22Rv1 (cell line): ENCODE results near the gene TSPY2.
"Not testable (repeated sequence)": the region's sequence is repeated elsewhere in the genome, so short reads cannot be mapped to it uniquely, and the experiment has no call there.

ENCODE experiments used
- ZFX ChIP-seq: fragments of 450-650 bp; IDR thresholded peaks from 2 replicates; pipeline ENCODE4 v1.6.1; 2017; ENCODE audit warnings: antibody characterized with exemption, borderline replicate concordance
- TF ChIP-seq, protein P1 (sequence below): fragments of 450-650 bp; IDR thresholded peaks from 2 replicates; pipeline ENCODE4 v1.5.1; 2017; ENCODE audit warnings: mild to moderate bottlenecking

DNA sequence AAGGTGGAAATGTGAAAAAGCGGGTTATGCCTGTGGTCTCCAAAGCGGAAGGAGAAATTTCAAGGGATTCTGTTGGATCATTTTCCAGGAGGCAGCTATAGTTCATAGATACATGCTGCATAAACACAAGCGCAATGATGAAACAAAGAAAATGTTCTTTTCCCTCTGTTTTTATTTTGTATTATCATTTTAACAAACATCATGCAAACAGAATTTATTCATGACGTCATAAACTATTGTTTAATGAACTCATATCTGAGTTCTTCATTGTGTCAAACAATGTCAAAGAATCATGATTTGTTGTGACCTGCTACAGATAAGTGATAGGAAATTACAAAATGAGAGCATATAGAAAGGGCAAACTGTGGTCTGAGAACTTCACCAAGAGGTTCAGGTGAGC lies 23.8 kb downstream of the TSPY2 start:
- TF ChIP-seq, protein P1, sequence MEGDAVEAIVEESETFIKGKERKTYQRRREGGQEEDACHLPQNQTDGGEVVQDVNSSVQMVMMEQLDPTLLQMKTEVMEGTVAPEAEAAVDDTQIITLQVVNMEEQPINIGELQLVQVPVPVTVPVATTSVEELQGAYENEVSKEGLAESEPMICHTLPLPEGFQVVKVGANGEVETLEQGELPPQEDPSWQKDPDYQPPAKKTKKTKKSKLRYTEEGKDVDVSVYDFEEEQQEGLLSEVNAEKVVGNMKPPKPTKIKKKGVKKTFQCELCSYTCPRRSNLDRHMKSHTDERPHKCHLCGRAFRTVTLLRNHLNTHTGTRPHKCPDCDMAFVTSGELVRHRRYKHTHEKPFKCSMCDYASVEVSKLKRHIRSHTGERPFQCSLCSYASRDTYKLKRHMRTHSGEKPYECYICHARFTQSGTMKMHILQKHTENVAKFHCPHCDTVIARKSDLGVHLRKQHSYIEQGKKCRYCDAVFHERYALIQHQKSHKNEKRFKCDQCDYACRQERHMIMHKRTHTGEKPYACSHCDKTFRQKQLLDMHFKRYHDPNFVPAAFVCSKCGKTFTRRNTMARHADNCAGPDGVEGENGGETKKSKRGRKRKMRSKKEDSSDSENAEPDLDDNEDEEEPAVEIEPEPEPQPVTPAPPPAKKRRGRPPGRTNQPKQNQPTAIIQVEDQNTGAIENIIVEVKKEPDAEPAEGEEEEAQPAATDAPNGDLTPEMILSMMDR: not testable (repeated sequence)
- not testable (repeated sequence) for TF ChIP-seq ZFX
